Measurements from ENCODE around the gene EML1. TPM values are rescaled to one million over a fixed set of nuclear protein-coding genes. Genes with fewer than 3 reads are reported as not detected.

Gene EML1
- total and polyA plus RNA-seq, 3 donors from 2014 or later: 18.1 to 22.7 (median 22.0) TPM

DNA sequence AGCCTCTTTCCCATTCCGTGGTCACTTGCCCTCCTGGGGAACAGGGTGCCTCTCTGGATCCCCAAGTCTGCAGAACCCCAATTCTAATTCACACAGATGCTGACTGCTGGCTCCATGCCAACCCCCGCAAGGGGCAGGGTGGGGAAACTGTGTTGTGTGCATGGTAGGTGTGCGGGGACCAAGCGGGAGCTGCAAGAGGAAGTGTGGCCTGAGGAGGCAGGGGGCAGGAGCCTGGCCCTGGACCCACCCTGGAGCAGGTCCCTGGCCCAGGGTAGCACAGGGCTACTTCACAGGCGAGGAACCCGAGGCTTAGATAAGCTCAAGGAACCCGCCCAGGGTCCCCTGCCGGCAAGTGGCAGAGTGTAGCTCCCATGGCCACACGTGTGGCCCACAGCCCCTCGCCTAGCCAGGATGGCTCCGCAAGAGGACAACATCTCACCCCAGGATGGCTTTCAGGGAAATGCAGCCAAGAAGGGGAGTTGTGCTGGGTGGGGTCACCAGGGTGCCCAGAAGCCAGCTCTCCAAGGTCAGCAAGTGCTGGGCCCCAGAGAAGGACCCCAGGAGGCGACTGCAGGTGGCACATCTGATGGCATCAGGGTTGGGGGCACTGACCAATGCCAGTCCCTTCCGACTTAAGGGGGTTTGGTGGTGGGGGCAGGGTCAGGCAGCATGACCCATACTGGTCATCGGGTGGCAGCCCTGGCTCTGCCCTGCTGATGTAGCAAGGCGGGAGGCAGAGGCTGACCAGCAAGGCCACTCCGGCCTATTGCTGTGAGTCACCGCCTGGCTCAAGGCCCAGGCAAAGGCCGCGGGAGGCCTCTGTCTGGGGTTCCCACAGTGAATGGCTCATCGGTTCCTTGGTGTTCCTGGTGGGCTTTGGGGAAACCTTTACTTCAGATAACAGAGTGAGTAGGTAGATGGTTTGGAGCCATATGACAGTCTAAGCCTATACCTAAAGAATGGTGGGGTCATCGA lies 37.3 kb upstream of the EML1 start:
- DNase-seq: peak; percentile 92
- Histone ChIP-seq H3K4me1 (peaks cover 14% of the 10 kb centered on the region), H3K36me3 (ENCODE audit: low read depth, missing control alignments) (no peaks in the 10 kb centered on the region), H3K27ac (peak overlapping the region in 1 of 2 donors; percentile 1), H3K4me3 (no peak overlapping the region), H3K27me3 (no peaks in the 10 kb centered on the region), H3K9me3 (no peaks in the 10 kb centered on the region)
- TF ChIP-seq POLR2A (IDR thresholded peaks at IDR 0.05): no peak
- TF ChIP-seq, protein P1, sequence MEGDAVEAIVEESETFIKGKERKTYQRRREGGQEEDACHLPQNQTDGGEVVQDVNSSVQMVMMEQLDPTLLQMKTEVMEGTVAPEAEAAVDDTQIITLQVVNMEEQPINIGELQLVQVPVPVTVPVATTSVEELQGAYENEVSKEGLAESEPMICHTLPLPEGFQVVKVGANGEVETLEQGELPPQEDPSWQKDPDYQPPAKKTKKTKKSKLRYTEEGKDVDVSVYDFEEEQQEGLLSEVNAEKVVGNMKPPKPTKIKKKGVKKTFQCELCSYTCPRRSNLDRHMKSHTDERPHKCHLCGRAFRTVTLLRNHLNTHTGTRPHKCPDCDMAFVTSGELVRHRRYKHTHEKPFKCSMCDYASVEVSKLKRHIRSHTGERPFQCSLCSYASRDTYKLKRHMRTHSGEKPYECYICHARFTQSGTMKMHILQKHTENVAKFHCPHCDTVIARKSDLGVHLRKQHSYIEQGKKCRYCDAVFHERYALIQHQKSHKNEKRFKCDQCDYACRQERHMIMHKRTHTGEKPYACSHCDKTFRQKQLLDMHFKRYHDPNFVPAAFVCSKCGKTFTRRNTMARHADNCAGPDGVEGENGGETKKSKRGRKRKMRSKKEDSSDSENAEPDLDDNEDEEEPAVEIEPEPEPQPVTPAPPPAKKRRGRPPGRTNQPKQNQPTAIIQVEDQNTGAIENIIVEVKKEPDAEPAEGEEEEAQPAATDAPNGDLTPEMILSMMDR (IDR thresholded peaks at IDR 0.05): no peak
- intact Hi-C loops (cut with DNase I; ENCODE audit: low total_unique reads): no loop called here
- 44 to 58% methylated on average over 9 to 21 of the region's 21 CpGs for WGBS, 2 donors

DNA sequence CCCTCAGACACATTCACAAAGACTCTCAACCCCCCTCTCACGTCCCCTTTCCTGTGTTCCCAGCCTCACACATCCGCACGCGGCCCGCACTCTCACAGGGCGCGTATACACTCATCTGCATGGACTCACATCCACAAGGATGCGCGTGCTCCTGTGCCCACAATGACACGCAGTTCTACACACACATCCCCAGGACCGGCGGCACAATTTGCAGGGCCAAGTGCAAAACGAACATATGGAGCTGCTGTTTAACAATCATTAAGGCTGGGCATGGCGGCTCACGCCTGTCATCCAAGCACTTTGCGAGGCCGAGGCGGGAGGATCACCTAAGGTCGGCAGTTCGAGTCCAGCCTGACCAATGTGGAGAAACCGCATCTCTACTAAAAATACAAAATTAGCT lies 36.4 kb upstream of the EML1 start:
- intact Hi-C loops (cut with DNase I; ENCODE audit: low total_unique reads): no loop called here
- no peak for DNase-seq
- H3K4me1 ChIP-seq: peaks cover 14% of the 10 kb centered on the region
- H3K36me3 ChIP-seq (ENCODE audit: low read depth, missing control alignments): no peaks in the 10 kb centered on the region
- no peaks in the 10 kb centered on the region for H3K27me3 ChIP-seq
- H3K27ac ChIP-seq: no peak overlapping the region
- no peak overlapping the region for H3K4me3 ChIP-seq
- WGBS, 2 donors: 94 to 95% methylated on average over 21 of the region's 21 CpGs
- H3K9me3 ChIP-seq: no peaks in the 10 kb centered on the region
- TF ChIP-seq, protein P1 (IDR thresholded peaks at IDR 0.05): no peak
- TF ChIP-seq POLR2A (IDR thresholded peaks at IDR 0.05): no peak

DNA sequence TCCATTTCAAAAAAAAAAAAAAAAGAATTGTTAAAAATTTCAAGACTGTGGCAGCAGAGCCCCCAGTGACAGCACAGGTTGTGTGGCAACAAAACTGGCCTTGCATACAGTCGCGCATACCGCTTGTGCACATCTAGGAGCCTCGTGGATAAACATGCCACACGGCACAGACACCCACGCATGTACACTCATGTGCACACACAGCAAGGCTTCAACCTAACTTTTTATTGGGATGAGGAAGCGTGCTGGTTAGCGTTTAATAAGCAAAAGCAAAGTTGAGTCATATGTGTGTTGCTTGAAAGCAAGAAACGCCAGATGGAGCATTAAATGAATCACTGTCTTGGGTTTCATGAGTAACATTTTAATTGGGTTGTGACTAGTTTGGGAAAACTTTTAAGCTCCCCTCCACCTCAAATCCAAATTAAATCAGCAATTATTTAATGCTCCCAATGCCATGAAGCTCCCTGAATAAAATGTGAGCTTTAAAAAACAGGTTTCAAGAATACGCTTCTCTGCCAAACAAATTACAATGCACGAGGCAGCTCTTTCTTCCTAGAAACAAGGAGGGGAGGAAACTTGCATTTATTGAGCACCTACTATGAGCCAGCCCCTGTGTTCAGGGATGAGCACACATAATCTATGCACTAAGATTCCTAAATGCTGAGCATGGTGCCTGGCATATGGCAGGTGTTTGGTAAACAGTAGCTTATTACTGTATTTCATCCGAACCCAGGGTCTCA lies 35.7 kb upstream of the EML1 start:
- Histone ChIP-seq H3K27me3 (no peaks in the 10 kb centered on the region), H3K9me3 (no peaks in the 10 kb centered on the region), H3K4me3 (no peak overlapping the region), H3K4me1 (peaks cover 14% of the 10 kb centered on the region), H3K27ac (no peak overlapping the region), H3K36me3 (ENCODE audit: low read depth, missing control alignments) (no peaks in the 10 kb centered on the region)
- intact Hi-C loops (cut with DNase I; ENCODE audit: low total_unique reads): no loop called here
- TF ChIP-seq, protein P1 (IDR thresholded peaks at IDR 0.05): no peak
- no peak for TF ChIP-seq POLR2A (IDR thresholded peaks at IDR 0.05)
- 93% methylated on average over 12 of the region's 12 CpGs for WGBS, 2 donors
- no peak for DNase-seq

DNA sequence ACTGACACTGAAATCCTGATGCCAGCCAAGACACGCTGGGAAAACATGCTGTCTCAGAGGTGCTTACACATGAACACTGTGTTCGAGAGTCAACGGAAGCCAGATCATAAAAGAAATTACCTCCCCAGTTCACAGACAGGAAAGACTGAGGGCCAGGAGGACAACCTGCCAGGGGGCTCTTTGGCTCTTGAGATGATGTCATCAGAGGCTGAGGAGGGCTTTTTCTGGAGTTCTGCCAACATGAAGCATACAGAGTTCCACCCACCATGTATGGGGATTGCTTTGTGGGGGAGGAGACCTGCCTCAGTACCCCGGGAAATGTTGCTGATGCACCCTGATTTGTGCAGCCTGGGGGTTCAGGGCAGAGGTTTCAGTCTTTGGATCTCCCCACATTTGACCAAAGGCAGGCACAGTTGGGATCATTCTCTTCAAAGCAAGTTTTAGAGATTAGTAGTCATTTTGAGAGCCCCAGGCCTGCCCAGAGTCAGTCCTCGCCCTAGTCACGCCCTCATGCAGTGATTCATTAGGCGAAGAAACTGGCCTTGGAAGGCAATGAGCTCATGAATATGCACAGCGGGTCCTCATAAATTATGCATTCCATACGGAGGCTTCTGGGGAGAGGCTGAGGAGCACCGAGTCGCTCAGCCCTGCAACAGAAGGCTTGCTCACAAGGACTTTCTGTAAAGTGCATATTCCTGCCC lies 34.9 kb upstream of the EML1 start:
- Histone ChIP-seq H3K27ac (no peak overlapping the region), H3K4me1 (peaks cover 14% of the 10 kb centered on the region), H3K9me3 (no peaks in the 10 kb centered on the region), H3K4me3 (no peak overlapping the region), H3K27me3 (no peaks in the 10 kb centered on the region), H3K36me3 (ENCODE audit: low read depth, missing control alignments) (no peaks in the 10 kb centered on the region)
- intact Hi-C loops (cut with DNase I; ENCODE audit: low total_unique reads): no loop called here
- 81 to 89% methylated on average over 11 of the region's 11 CpGs for WGBS, 2 donors
- DNase-seq: no peak
- no peak for TF ChIP-seq POLR2A (IDR thresholded peaks at IDR 0.05)
- TF ChIP-seq, protein P1 (IDR thresholded peaks at IDR 0.05): no peak
